Measurements from ENCODE around the gene TFF3. TPM values are rescaled to one million over a fixed set of nuclear protein-coding genes. Genes with fewer than 3 reads are reported as not detected.
A peak's percentile ranks its signal among the peaks of the same experiment; 100 is the strongest.

The TFF3 gene
- total and polyA plus RNA-seq, 2 donors from 2014 or later = 10.0 to 22.4 TPM

DNA sequence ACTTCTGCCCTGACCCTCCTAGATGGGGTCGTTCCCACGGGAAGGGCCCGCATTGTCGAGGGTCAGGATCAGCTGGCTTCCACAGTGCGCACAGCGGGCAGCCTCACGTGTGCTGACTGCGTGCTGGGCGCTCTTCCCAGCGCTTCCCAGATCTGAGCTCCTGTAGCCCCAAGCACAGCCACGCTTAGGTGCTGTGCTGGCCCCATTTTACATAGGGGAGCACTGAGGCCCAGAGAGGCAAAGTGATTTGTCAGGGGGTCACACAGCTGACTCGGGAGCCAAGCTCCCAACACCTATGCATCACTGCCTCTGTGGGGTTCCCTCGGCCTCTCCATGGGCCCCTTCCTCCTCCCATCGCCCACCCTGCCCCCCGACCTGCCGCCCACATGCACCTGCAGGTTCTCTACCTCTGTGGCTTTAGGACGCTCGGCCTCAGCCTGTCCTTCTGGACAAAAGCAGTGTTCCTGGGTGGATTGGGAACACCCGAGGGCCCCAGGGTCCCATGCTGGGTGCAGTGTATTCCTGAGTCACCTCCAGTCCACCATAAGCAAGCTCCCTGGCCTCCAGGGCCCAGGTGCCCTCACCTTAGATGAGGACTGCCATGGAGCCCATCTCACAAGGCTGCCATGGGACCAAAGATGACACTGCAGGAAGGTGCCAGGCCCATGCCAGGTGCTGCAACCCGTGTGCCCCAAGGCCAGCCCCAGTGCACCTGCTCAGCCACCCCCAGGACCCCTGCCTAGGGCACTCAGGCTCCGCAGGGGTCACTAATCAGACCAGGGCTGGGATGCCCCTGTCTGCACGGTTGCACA, 23.3 kb downstream of the TFF3 start:
- peaks cover 0 to 10% (median 0%) of the 10 kb centered on the region in 3 donors for H3K9me3 ChIP-seq (ENCODE audit: control insufficient read depth in 2 of 3, insufficient read depth in 1 of 3, low read length in 3 of 3)
- FAIRE-seq = no peak
- H3K4me1 ChIP-seq (ENCODE audit: control insufficient read depth in 2 of 3, insufficient read depth in 2 of 3, low read depth in 1 of 3, low read length in 3 of 3) = no peaks in the 10 kb centered on the region
- H3K4me3 ChIP-seq (ENCODE audit: low read length in 3 of 3) = no peak overlapping the region
- peaks cover 0 to 14% (median 4%) of the 10 kb centered on the region in 3 donors for H3K36me3 ChIP-seq (ENCODE audit: control insufficient read depth in 2 of 3, insufficient read depth in 3 of 3, low read length in 3 of 3)
- H3K9ac ChIP-seq (ENCODE audit: low read length in 3 of 3) = no peak overlapping the region
- no peak overlapping the region for H3K27ac ChIP-seq (ENCODE audit: low read depth in 2 of 2, low read length in 2 of 2)
- intact Hi-C loops (cut with DNase I) = no loop called here
- TF ChIP-seq, protein P1, sequence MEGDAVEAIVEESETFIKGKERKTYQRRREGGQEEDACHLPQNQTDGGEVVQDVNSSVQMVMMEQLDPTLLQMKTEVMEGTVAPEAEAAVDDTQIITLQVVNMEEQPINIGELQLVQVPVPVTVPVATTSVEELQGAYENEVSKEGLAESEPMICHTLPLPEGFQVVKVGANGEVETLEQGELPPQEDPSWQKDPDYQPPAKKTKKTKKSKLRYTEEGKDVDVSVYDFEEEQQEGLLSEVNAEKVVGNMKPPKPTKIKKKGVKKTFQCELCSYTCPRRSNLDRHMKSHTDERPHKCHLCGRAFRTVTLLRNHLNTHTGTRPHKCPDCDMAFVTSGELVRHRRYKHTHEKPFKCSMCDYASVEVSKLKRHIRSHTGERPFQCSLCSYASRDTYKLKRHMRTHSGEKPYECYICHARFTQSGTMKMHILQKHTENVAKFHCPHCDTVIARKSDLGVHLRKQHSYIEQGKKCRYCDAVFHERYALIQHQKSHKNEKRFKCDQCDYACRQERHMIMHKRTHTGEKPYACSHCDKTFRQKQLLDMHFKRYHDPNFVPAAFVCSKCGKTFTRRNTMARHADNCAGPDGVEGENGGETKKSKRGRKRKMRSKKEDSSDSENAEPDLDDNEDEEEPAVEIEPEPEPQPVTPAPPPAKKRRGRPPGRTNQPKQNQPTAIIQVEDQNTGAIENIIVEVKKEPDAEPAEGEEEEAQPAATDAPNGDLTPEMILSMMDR (IDR thresholded peaks at IDR 0.05; ENCODE audit: borderline replicate concordance, extremely low read depth, insufficient read depth) = no peak
- H3K27me3 ChIP-seq (ENCODE audit: control insufficient read depth, insufficient read depth, low read length) = no peaks in the 10 kb centered on the region
- peak in 1 of 5 donors; percentile 53 for DNase-seq

DNA sequence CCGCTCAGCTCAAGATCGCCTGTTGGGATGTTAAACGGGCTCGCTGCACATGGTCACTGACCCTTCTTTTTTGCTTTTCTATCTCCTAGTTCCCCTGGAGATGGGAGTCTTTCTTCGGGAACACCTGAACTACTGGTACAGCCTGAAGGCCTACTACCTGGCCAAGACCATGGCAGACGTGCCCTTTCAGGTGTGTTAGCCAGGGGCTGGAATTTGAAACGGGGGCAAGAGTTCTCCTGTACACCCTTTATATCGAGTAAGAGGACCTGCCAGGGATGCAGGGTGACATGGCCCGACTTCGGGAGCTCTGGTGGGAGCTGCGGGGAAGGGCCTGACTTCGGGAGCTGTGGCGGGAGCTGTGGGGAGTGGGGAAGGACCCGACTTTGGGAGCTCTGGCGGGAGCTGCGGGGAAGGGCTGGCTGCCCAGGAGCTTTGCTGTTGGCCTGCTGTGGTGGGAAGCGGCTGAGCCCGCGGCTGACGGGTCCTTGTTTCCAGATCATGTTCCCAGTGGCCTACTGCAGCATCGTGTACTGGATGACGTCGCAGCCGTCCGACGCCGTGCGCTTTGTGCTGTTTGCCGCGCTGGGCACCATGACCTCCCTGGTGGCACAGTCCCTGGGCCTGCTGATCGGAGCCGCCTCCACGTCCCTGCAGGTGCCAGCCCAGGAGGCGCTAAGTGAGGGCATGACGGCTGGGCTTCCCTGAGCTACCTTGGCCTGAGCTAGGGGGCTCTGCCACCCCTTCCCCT, 24.0 kb downstream of the TFF3 start:
- DNase-seq (peak in 1 of 5 donors; percentile 69), FAIRE-seq (no peak)
- no peaks in the 10 kb centered on the region for H3K4me1 ChIP-seq (ENCODE audit: control insufficient read depth in 2 of 3, insufficient read depth in 2 of 3, low read depth in 1 of 3, low read length in 3 of 3)
- no peak overlapping the region for H3K9ac ChIP-seq (ENCODE audit: low read length in 3 of 3)
- no peak overlapping the region for H3K4me3 ChIP-seq (ENCODE audit: low read length in 3 of 3)
- H3K27me3 ChIP-seq (ENCODE audit: control insufficient read depth, insufficient read depth, low read length) = no peaks in the 10 kb centered on the region
- peaks cover 0 to 10% (median 0%) of the 10 kb centered on the region in 3 donors for H3K9me3 ChIP-seq (ENCODE audit: control insufficient read depth in 2 of 3, insufficient read depth in 1 of 3, low read length in 3 of 3)
- H3K27ac ChIP-seq (ENCODE audit: low read depth in 2 of 2, low read length in 2 of 2) = no peak overlapping the region
- intact Hi-C loops (cut with DNase I) = no loop called here
- H3K36me3 ChIP-seq (ENCODE audit: control insufficient read depth in 2 of 3, insufficient read depth in 3 of 3, low read length in 3 of 3) = peaks cover 0 to 14% (median 4%) of the 10 kb centered on the region in 3 donors
- TF ChIP-seq, protein P1 (IDR thresholded peaks at IDR 0.05; ENCODE audit: borderline replicate concordance, extremely low read depth, insufficient read depth) = no peak

DNA sequence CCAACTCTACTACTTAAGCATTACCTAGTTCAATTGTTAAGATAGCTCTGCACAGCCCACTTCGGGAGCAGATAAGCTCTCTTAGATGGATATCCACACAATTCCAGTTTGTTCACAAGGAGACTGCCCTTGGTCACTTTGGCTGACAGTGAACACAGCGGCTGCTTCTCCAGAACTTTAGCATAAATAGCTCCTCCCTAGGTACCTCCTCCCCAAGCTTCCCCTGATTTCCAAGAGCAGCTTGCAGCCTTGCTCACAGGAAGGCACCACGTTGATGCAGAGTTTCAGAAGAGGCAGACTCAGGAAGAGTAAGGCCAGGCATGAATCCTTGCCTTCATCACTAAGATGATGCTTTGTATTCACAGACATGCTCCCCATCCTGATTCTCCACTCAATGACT, 24.7 kb downstream of the TFF3 start:
- no peak overlapping the region for H3K4me3 ChIP-seq (ENCODE audit: low read length in 3 of 3)
- H3K9me3 ChIP-seq (ENCODE audit: control insufficient read depth in 2 of 3, insufficient read depth in 1 of 3, low read length in 3 of 3) = peaks cover 0 to 10% (median 0%) of the 10 kb centered on the region in 3 donors
- TF ChIP-seq, protein P1 (IDR thresholded peaks at IDR 0.05; ENCODE audit: borderline replicate concordance, extremely low read depth, insufficient read depth) = no peak
- H3K27me3 ChIP-seq (ENCODE audit: control insufficient read depth, insufficient read depth, low read length) = no peaks in the 10 kb centered on the region
- peaks cover 0 to 14% (median 4%) of the 10 kb centered on the region in 3 donors for H3K36me3 ChIP-seq (ENCODE audit: control insufficient read depth in 2 of 3, insufficient read depth in 3 of 3, low read length in 3 of 3)
- DNase-seq (no peak), FAIRE-seq (no peak)
- no peak overlapping the region for H3K9ac ChIP-seq (ENCODE audit: low read length in 3 of 3)
- intact Hi-C loops (cut with DNase I) = no loop called here
- no peaks in the 10 kb centered on the region for H3K4me1 ChIP-seq (ENCODE audit: control insufficient read depth in 2 of 3, insufficient read depth in 2 of 3, low read depth in 1 of 3, low read length in 3 of 3)
- no peak overlapping the region for H3K27ac ChIP-seq (ENCODE audit: low read depth in 2 of 2, low read length in 2 of 2)

Data from kidney (tissue), 14 donors.